WTC11 (cell line): Measurements from ENCODE around the gene PIK3C2G. TPM values are rescaled to one million over a fixed set of nuclear protein-coding genes. Genes with fewer than 3 reads are reported as not detected.

Source experiments
- ATAC-seq: fragments of 200-7000 bp; cut with Tn5 transposase; 2 replicates; pipeline ENCODE4 v1.10.0; 2021; ENCODE audit warnings: mild to moderate bottlenecking, moderate library complexity
- CTCF ChIA-PET: fragments of 300-600 bp; sonication (Branson Sonifier 250); formaldehyde crosslinking; loops from one replicate; lab custom pipeline; 2021; ENCODE audit warnings: antibody characterized with exemption; lab: Charles Lee
- POLR2A ChIA-PET: fragments of 350-600 bp; sonication (Branson Sonifier 250); formaldehyde crosslinking; loops from one replicate; lab custom pipeline; 2021; ENCODE audit warnings: antibody characterized with exemption; lab: Charles Lee
- DNase-seq: peaks from one replicate; pipeline ENCODE4 v3.0.0; 2021; ENCODE audit warnings: low spot score
- H3K27ac Mint-ChIP-seq: 2 replicates; pipeline ENCODE4 v1.8.0; 2021; ENCODE audit warnings: mixed read lengths
- H3K27me3 Mint-ChIP-seq: 2 replicates; pipeline ENCODE4 v1.8.0; 2021; ENCODE audit warnings: low read depth, mild to moderate bottlenecking, moderate library complexity, mixed read lengths
- H3K36me3 Mint-ChIP-seq: 2 replicates; pipeline ENCODE4 v1.8.0; 2021; ENCODE audit warnings: mixed read lengths
- H3K4me1 Mint-ChIP-seq: 2 replicates; pipeline ENCODE4 v1.8.0; 2022; ENCODE audit warnings: mixed read lengths
- H3K4me3 Mint-ChIP-seq: 2 replicates; pipeline ENCODE4 v1.8.0; 2021; ENCODE audit warnings: mild to moderate bottlenecking, moderate library complexity, mixed read lengths
- H3K9me3 Mint-ChIP-seq: 2 replicates; pipeline ENCODE4 v1.8.0; 2021; ENCODE audit warnings: mixed read lengths
- AR ChIP-seq: fragments of 250-450 bp; sonication (Bioruptor Pico); IDR thresholded peaks from 2 replicates; pipeline ENCODE4 v1.9.0; 2021; ENCODE audit warnings: mild to moderate bottlenecking
- ARID4B ChIP-seq: sonication (generic); formaldehyde crosslinking; IDR thresholded peaks from 2 replicates; pipeline ENCODE4 v1.8.0; 2023; ENCODE audit warnings: missing genetic modification reagents, mild to moderate bottlenecking, borderline replicate concordance
- ATF3 ChIP-seq: sonication (generic); formaldehyde crosslinking; conservative IDR thresholded peaks from 2 replicates; pipeline ENCODE4 v1.8.1; 2022; ENCODE audit warnings: mild to moderate bottlenecking, missing genetic modification reagents
- CBFB ChIP-seq: sonication (generic); formaldehyde crosslinking; IDR thresholded peaks from 2 replicates; pipeline ENCODE4 v1.8.1; 2022; ENCODE audit warnings: mild to moderate bottlenecking, low read depth, missing genetic modification reagents
- CDX4 ChIP-seq: fragments of 250-450 bp; sonication (Bioruptor Pico); IDR thresholded peaks from 2 replicates; pipeline ENCODE4 v1.9.0; 2021; ENCODE audit warnings: moderate library complexity, mild to moderate bottlenecking, inconsistent platforms, borderline replicate concordance
- CREB1 ChIP-seq: sonication (generic); formaldehyde crosslinking; IDR thresholded peaks from 2 replicates; pipeline ENCODE4 v1.8.0; 2023; ENCODE audit warnings: mild to moderate bottlenecking, missing genetic modification reagents
- CREM ChIP-seq: sonication (generic); formaldehyde crosslinking; IDR thresholded peaks from 2 replicates; pipeline ENCODE4 v1.8.1; 2022; ENCODE audit warnings: mild to moderate bottlenecking, missing genetic modification reagents, moderate library complexity
- ELF4 ChIP-seq: sonication (generic); formaldehyde crosslinking; IDR thresholded peaks from 2 replicates; pipeline ENCODE4 v1.8.1; 2022; ENCODE audit warnings: low read depth, mild to moderate bottlenecking, moderate library complexity, missing genetic modification reagents
- ESRRA ChIP-seq: sonication (generic); formaldehyde crosslinking; IDR thresholded peaks from 2 replicates; pipeline ENCODE4 v1.8.1; 2022; ENCODE audit warnings: mild to moderate bottlenecking, missing genetic modification reagents, borderline replicate concordance
- GRHL2 ChIP-seq: fragments of 250-450 bp; sonication (Bioruptor Pico); IDR thresholded peaks from 2 replicates; pipeline ENCODE4 v1.8.0; 2022; ENCODE audit warnings: mild to moderate bottlenecking, moderate library complexity; ENCODE audit not compliant: insufficient replicate concordance, severe bottlenecking
- GTF2I ChIP-seq: fragments of 250-450 bp; sonication (Bioruptor Pico); conservative IDR thresholded peaks from 2 replicates; pipeline ENCODE4 v1.4.0; 2021; ENCODE audit warnings: mild to moderate bottlenecking
- JAZF1 ChIP-seq: fragments of 250-450 bp; sonication (Bioruptor Pico); IDR thresholded peaks from 2 replicates; pipeline ENCODE4 v1.9.0; 2021; ENCODE audit warnings: moderate library complexity, mild to moderate bottlenecking, inconsistent platforms
- JUN ChIP-seq: sonication (generic); formaldehyde crosslinking; IDR thresholded peaks from 2 replicates; pipeline ENCODE4 v1.8.0; 2023; ENCODE audit warnings: mild to moderate bottlenecking, missing genetic modification reagents
- NR2C2 ChIP-seq: sonication (generic); formaldehyde crosslinking; IDR thresholded peaks from 2 replicates; pipeline ENCODE4 v1.8.0; 2022; ENCODE audit warnings: mild to moderate bottlenecking, missing genetic modification reagents
- NR3C1 ChIP-seq: sonication (generic); formaldehyde crosslinking; conservative IDR thresholded peaks from 2 replicates; pipeline ENCODE4 v1.8.1; 2023; ENCODE audit warnings: low read depth, mild to moderate bottlenecking, missing genetic modification reagents
- PRRX2 ChIP-seq: fragments of 250-450 bp; sonication (Bioruptor Pico); IDR thresholded peaks from 2 replicates; pipeline ENCODE4 v1.8.0; 2021; ENCODE audit warnings: mild to moderate bottlenecking
- SMAD4 ChIP-seq: sonication (generic); formaldehyde crosslinking; IDR thresholded peaks from 2 replicates; pipeline ENCODE4 v1.8.0; 2022; ENCODE audit warnings: mild to moderate bottlenecking, missing genetic modification reagents
- SOX15 ChIP-seq: fragments of 250-450 bp; sonication (Bioruptor Pico); IDR thresholded peaks from 2 replicates; pipeline ENCODE4 v1.9.0; 2021; ENCODE audit warnings: mild to moderate bottlenecking
- SP1 ChIP-seq: sonication (generic); formaldehyde crosslinking; conservative IDR thresholded peaks from 2 replicates; pipeline ENCODE4 v1.8.1; 2022; ENCODE audit warnings: missing genetic modification reagents
- TEAD1 ChIP-seq: sonication (generic); formaldehyde crosslinking; IDR thresholded peaks from 2 replicates; pipeline ENCODE4 v1.8.0; 2022; ENCODE audit warnings: mild to moderate bottlenecking, missing genetic modification reagents
- ZNF219 ChIP-seq: sonication (generic); formaldehyde crosslinking; IDR thresholded peaks from 2 replicates; pipeline ENCODE4 v1.8.0; 2023; ENCODE audit warnings: missing genetic modification reagents, mild to moderate bottlenecking, borderline replicate concordance
- ZNF263 ChIP-seq: sonication (generic); formaldehyde crosslinking; IDR thresholded peaks from 2 replicates; pipeline ENCODE4 v1.8.1; 2022; ENCODE audit warnings: low read depth, mild to moderate bottlenecking, moderate library complexity, missing genetic modification reagents
- ZNF416 ChIP-seq: fragments of 250-450 bp; sonication (Bioruptor Pico); IDR thresholded peaks from 2 replicates; pipeline ENCODE4 v1.9.0; 2021; ENCODE audit warnings: mild to moderate bottlenecking, inconsistent platforms
- total RNA-seq: library from RNA; stranded (reverse); gene quantifications from 3 replicates; pipeline ENCODE4 v1.2.3, GENCODE V29; 2021
- TF ChIP-seq, protein P1 (sequence below): sonication (generic); formaldehyde crosslinking; IDR thresholded peaks from 2 replicates; pipeline ENCODE4 v1.8.1; 2023; ENCODE audit warnings: mild to moderate bottlenecking, missing genetic modification reagents, moderate library complexity
- TF ChIP-seq, protein P2 (sequence below): sonication (generic); formaldehyde crosslinking; IDR thresholded peaks from 2 replicates; pipeline ENCODE4 v1.8.0; 2022; ENCODE audit warnings: mild to moderate bottlenecking, missing genetic modification reagents
- TF ChIP-seq, protein P3 (sequence below): sonication (generic); formaldehyde crosslinking; IDR thresholded peaks from 2 replicates; pipeline ENCODE4 v1.8.1; 2023; ENCODE audit warnings: mild to moderate bottlenecking, missing genetic modification reagents

Gene PIK3C2G
- total RNA-seq, 1 experiment from 2014 or later: not detected

- 0 out of 2 replicates have a peak, but pooled peaks cover 4% of the 10 kb centered on the region for H3K4me1 Mint-ChIP-seq
- DNase-seq (no peak), ATAC-seq (no peak)
- no peaks in the 10 kb centered on the region for H3K27me3 Mint-ChIP-seq
- no peak overlapping the region for H3K4me3 Mint-ChIP-seq
- H3K36me3 Mint-ChIP-seq: no peaks in the 10 kb centered on the region
- H3K9me3 Mint-ChIP-seq: peaks cover 7% of the 10 kb centered on the region
- ChIA-PET POLR2A (no interaction called here), CTCF (no interaction called here)
- H3K27ac Mint-ChIP-seq: no peak overlapping the region
- TF ChIP-seq GTF2I (CRISPR knock-in tag) (no peak), CREM (CRISPR knock-in tag) (no peak), TEAD1 (no peak), PRRX2 (CRISPR knock-in tag) (no peak), CREB1 (CRISPR knock-in tag) (no peak), ZNF416 (CRISPR knock-in tag) (no peak), NR3C1 (CRISPR knock-in tag) (no peak), CBFB (CRISPR knock-in tag) (no peak), GRHL2 (CRISPR knock-in tag) (no peak), SMAD4 (CRISPR knock-in tag) (no peak), NR2C2 (no peak), SP1 (no peak), AR (CRISPR knock-in tag) (no peak), JAZF1 (CRISPR knock-in tag) (no peak), SOX15 (CRISPR knock-in tag) (no peak), ZNF219 (no peak), CDX4 (CRISPR knock-in tag) (no peak), ELF4 (CRISPR knock-in tag) (no peak)
- TF ChIP-seq, protein P1, sequence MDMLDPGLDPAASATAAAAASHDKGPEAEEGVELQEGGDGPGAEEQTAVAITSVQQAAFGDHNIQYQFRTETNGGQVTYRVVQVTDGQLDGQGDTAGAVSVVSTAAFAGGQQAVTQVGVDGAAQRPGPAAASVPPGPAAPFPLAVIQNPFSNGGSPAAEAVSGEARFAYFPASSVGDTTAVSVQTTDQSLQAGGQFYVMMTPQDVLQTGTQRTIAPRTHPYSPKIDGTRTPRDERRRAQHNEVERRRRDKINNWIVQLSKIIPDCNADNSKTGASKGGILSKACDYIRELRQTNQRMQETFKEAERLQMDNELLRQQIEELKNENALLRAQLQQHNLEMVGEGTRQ (CRISPR knock-in tag): no peak
Measured at GRCh38 chr12:18689771-18690170, 428.5 kb downstream of the PIK3C2G start.

DNA sequence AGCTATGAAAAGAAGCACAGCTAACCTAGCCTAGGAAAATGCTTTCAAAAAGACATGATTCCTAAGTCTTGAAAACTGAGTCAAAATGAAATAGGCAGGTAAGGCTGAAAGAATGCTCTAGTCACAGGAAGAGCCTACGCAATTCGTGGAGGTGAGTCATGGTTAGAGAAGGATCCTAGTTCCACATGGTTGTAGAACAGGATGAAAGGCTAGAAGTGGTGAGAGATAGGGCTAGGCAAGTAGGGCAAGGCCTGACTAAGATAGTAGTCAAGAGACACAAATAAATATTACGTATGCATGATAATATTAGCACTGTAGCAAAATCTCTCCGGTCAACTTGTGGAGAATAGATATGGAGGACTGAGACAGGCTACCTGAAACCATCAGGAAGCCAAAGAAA, 429.3 kb downstream of the PIK3C2G start:
- ChIA-PET POLR2A (no interaction called here), CTCF (no interaction called here)
- DNase-seq (no peak), ATAC-seq (no peak)
- no peak overlapping the region for H3K4me3 Mint-ChIP-seq
- peaks cover 7% of the 10 kb centered on the region for H3K9me3 Mint-ChIP-seq
- no peak overlapping the region for H3K27ac Mint-ChIP-seq
- no peaks in the 10 kb centered on the region for H3K27me3 Mint-ChIP-seq
- no peaks in the 10 kb centered on the region for H3K36me3 Mint-ChIP-seq
- H3K4me1 Mint-ChIP-seq: 0 out of 2 replicates have a peak, but pooled peaks cover 4% of the 10 kb centered on the region
- TF ChIP-seq ESRRA (CRISPR knock-in tag) (no peak), JUN (no peak), JAZF1 (CRISPR knock-in tag) (no peak), ZNF263 (no peak), GTF2I (CRISPR knock-in tag) (no peak), ATF3 (CRISPR knock-in tag) (no peak), ARID4B (CRISPR knock-in tag) (no peak)
- TF ChIP-seq, protein P2, sequence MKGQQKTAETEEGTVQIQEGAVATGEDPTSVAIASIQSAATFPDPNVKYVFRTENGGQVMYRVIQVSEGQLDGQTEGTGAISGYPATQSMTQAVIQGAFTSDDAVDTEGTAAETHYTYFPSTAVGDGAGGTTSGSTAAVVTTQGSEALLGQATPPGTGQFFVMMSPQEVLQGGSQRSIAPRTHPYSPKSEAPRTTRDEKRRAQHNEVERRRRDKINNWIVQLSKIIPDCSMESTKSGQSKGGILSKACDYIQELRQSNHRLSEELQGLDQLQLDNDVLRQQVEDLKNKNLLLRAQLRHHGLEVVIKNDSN (CRISPR knock-in tag): no peak
- TF ChIP-seq, protein P3, sequence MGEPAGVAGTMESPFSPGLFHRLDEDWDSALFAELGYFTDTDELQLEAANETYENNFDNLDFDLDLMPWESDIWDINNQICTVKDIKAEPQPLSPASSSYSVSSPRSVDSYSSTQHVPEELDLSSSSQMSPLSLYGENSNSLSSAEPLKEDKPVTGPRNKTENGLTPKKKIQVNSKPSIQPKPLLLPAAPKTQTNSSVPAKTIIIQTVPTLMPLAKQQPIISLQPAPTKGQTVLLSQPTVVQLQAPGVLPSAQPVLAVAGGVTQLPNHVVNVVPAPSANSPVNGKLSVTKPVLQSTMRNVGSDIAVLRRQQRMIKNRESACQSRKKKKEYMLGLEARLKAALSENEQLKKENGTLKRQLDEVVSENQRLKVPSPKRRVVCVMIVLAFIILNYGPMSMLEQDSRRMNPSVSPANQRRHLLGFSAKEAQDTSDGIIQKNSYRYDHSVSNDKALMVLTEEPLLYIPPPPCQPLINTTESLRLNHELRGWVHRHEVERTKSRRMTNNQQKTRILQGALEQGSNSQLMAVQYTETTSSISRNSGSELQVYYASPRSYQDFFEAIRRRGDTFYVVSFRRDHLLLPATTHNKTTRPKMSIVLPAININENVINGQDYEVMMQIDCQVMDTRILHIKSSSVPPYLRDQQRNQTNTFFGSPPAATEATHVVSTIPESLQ: no peak
